GM23248 (cell line): Measurements from ENCODE around the gene CMTM7. TPM values are rescaled to one million over a fixed set of nuclear protein-coding genes. Genes with fewer than 3 reads are reported as not detected.
"Not testable (repeated sequence)": the region's sequence is repeated elsewhere in the genome, so short reads cannot be mapped to it uniquely, and the experiment has no call there.

ENCODE experiments used
- DNase-seq: peaks from one replicate; pipeline ENCODE4 v3.0.0-alpha.2; 2015
- H2AFZ ChIP-seq: fragments of 200-600 bp; sonication (generic); 2 replicates; pipeline ENCODE4 v1.6.1; 2016; ENCODE audit warnings: antibody characterized with exemption
- H3F3A ChIP-seq: fragments of 200-600 bp; sonication (generic); 2 replicates; pipeline ENCODE4 v1.6.1; 2016; ENCODE audit warnings: mild to moderate bottlenecking, antibody characterized with exemption, mixed run types; ENCODE audit not compliant: insufficient read depth
- H3K27ac ChIP-seq: fragments of 200-600 bp; sonication (generic); 2 replicates; pipeline ENCODE4 v1.5.1; 2016; ENCODE audit warnings: mild to moderate bottlenecking
- H3K27me3 ChIP-seq: fragments of 200-600 bp; sonication (generic); replicated peaks from 2 replicates; pipeline ENCODE4 v1.6.1; 2016; ENCODE audit warnings: mild to moderate bottlenecking; ENCODE audit not compliant: insufficient read depth
- H3K36me3 ChIP-seq: fragments of 200-600 bp; sonication (generic); 2 replicates; pipeline ENCODE4 v1.6.1; 2016; ENCODE audit warnings: low read depth, mild to moderate bottlenecking
- H3K4me1 ChIP-seq: fragments of 200-600 bp; sonication (generic); 2 replicates; pipeline ENCODE4 v1.6.1; 2016; ENCODE audit warnings: mild to moderate bottlenecking; ENCODE audit not compliant: insufficient read depth
- H3K4me2 ChIP-seq: fragments of 200-600 bp; sonication (generic); one replicate; pipeline ENCODE4 v1.6.1; 2016; ENCODE audit warnings: mild to moderate bottlenecking; ENCODE audit not compliant: unreplicated experiment
- H3K4me3 ChIP-seq: fragments of 200-600 bp; sonication (generic); 2 replicates; pipeline ENCODE4 v1.5.1; 2016; ENCODE audit warnings: mild to moderate bottlenecking
- H3K79me2 ChIP-seq: fragments of 200-600 bp; sonication (generic); 2 replicates; pipeline ENCODE4 v1.6.1; 2016; ENCODE audit warnings: mild to moderate bottlenecking; ENCODE audit not compliant: insufficient read depth
- H3K9ac ChIP-seq: fragments of 200-600 bp; sonication (generic); 2 replicates; pipeline ENCODE4 v1.6.1; 2016; ENCODE audit warnings: mild to moderate bottlenecking
- H3K9me2 ChIP-seq: fragments of 200-600 bp; sonication (generic); 2 replicates; pipeline ENCODE4 v1.6.1; 2016; ENCODE audit warnings: mixed run types, mild to moderate bottlenecking, moderate library complexity; ENCODE audit not compliant: insufficient read depth
- H3K9me3 ChIP-seq: fragments of 200-600 bp; sonication (generic); one replicate; pipeline ENCODE4 v1.6.1; 2017; ENCODE audit warnings: low read depth
- H4K20me1 ChIP-seq: fragments of 200-600 bp; sonication (generic); 2 replicates; pipeline ENCODE4 v1.6.0; 2016; ENCODE audit not compliant: insufficient read depth
- EZH2 ChIP-seq: fragments of 200-600 bp; sonication (generic); IDR thresholded peaks from 2 replicates; pipeline ENCODE4 v1.6.1; 2018; ENCODE audit warnings: antibody characterized with exemption, mild to moderate bottlenecking; ENCODE audit not compliant: insufficient read depth, poor library complexity, severe bottlenecking
- EZH2phosphoT487 ChIP-seq: fragments of 200-600 bp; sonication (generic); IDR thresholded peaks from 2 replicates; pipeline ENCODE4 v1.6.1; 2018; ENCODE audit warnings: antibody characterized with exemption, moderate library complexity, mild to moderate bottlenecking, low read depth; ENCODE audit not compliant: insufficient read depth
- WGBS, 2 experiments: methylation state at CpG; one replicate each; pipeline ENCODE4 v1.1.6; 2015 to 2017; ENCODE audit warnings: low lambda C conversion rate in 2 of 2, low coverage in 1 of 2; ENCODE audit errors: missing lambda C conversion rate in 2 of 2; 5-methylcytosine and 5-hydroxymethylcytosine counted together
- in situ Hi-C: fragments of 300-500 bp; cut with MboI; formaldehyde crosslinking; loops from 2 replicates; pipeline ENCODE4 v1.15.0; 2020
- polyA plus RNA-seq: library from polyadenylated mRNA; unstranded; fragments of >200 nt; fragmentation: Nextera tagmentation; extraction: Ambion mirVana; gene quantifications from 2 replicates; pipeline ENCODE4 v1.2.1, GENCODE V29; 2016
- total RNA-seq: library from RNA; depleted of rRNA; stranded (reverse); fragments of >200 nt; shearing (Covaris generic); gene quantifications from 2 replicates; pipeline ENCODE4 v1.2.3, GENCODE V29; 2014

CMTM7 gene
- total and polyA plus RNA-seq, 2 experiments from 2014 or later, result 6.3 to 23.0 TPM

- in situ Hi-C loops, result loop anchor here (5.0 kb wide), 1 partner anchor 90 kb away; no protein-coding TSS in a partner anchor
Observed at GRCh38 chr3:32467333-32468070, 75.8 kb downstream of the CMTM7 start.

GRCh38 chr3:32469151-32469874, 77.7 kb downstream of the CMTM7 start:
- 67 to 72% methylated on average over 7 of the region's 7 CpGs for WGBS, 2 experiments
- H3K4me3 ChIP-seq, result no peak overlapping the region
- in situ Hi-C loops, result loop anchor here (5.0 kb wide), 1 partner anchor 92 kb away; no protein-coding TSS in a partner anchor
- 0 out of 2 replicates have a peak, but pooled peaks cover 4% of the 10 kb centered on the region for H4K20me1 ChIP-seq
- H3K27ac ChIP-seq, result no peak overlapping the region
- peak; percentile 37 for DNase-seq
- no peaks in the 10 kb centered on the region for H3K9me3 ChIP-seq
- H3K9ac ChIP-seq, result no peak overlapping the region
- no peaks in the 10 kb centered on the region for H3K9me2 ChIP-seq
- H3K4me1 ChIP-seq, result peaks cover 16% of the 10 kb centered on the region
- no peaks in the 10 kb centered on the region for H3K27me3 ChIP-seq
- no peaks in the 10 kb centered on the region for H3K36me3 ChIP-seq
- no peak overlapping the region for H2AFZ ChIP-seq
- no peak for TF ChIP-seq EZH2
- no peak for TF ChIP-seq EZH2phosphoT487
- H3K79me2 ChIP-seq, result no peaks in the 10 kb centered on the region
- peaks cover 20% of the 10 kb centered on the region for H3F3A ChIP-seq
- H3K4me2 ChIP-seq, result no peak overlapping the region

More at GRCh38 chr3:32467333-32468070, 75.8 kb downstream of the CMTM7 start:
- peaks cover 16% of the 10 kb centered on the region for H3K4me1 ChIP-seq
- no peak overlapping the region for H3K27ac ChIP-seq
- peak; percentile 66 for DNase-seq
- H3K9ac ChIP-seq, result no peak overlapping the region
- H4K20me1 ChIP-seq, result 0 out of 2 replicates have a peak, but pooled peaks cover 4% of the 10 kb centered on the region
- H3K9me3 ChIP-seq, result no peaks in the 10 kb centered on the region
- H3K4me2 ChIP-seq, result no peak overlapping the region
- H3K4me3 ChIP-seq, result no peak overlapping the region
- H2AFZ ChIP-seq, result no peak overlapping the region
- H3K79me2 ChIP-seq, result no peaks in the 10 kb centered on the region
- no peaks in the 10 kb centered on the region for H3K27me3 ChIP-seq
- peaks cover 20% of the 10 kb centered on the region for H3F3A ChIP-seq
- TF ChIP-seq EZH2phosphoT487, result no peak
- TF ChIP-seq EZH2, result no peak
- WGBS, 2 experiments, result 48 to 51% methylated on average over 39 to 41 of the region's 41 CpGs
- no peaks in the 10 kb centered on the region for H3K9me2 ChIP-seq
- no peaks in the 10 kb centered on the region for H3K36me3 ChIP-seq

- Histone ChIP-seq H3K36me3 (no peaks in the 10 kb centered on the region), H3K9me3 (no peaks in the 10 kb centered on the region), H3K27me3 (no peaks in the 10 kb centered on the region), H3F3A (peaks cover 20% of the 10 kb centered on the region), H3K79me2 (no peaks in the 10 kb centered on the region), H3K27ac (no peak overlapping the region), H2AFZ (no peak overlapping the region), H4K20me1 (0 out of 2 replicates have a peak, but pooled peaks cover 4% of the 10 kb centered on the region), H3K4me3 (no peak overlapping the region), H3K9me2 (no peaks in the 10 kb centered on the region), H3K4me2 (peak overlapping the region; percentile 8), H3K9ac (no peak overlapping the region), H3K4me1 (peaks cover 16% of the 10 kb centered on the region)
- no peak for DNase-seq
- 93 to 96% methylated on average over 5 of the region's 5 CpGs for WGBS, 2 experiments
- in situ Hi-C loops, result loop anchor here (10.0 kb wide), 1 partner anchor 176 kb away; no protein-coding TSS in a partner anchor
- TF ChIP-seq EZH2phosphoT487 (no peak), EZH2 (no peak)
Observed at GRCh38 chr3:32470362-32470761, 78.7 kb downstream of the CMTM7 start.

GRCh38 chr3:32471246-32471645, 79.6 kb downstream of the CMTM7 start:
- Histone ChIP-seq H3K27me3 (no peaks in the 10 kb centered on the region), H3F3A (peaks cover 20% of the 10 kb centered on the region), H4K20me1 (0 out of 2 replicates have a peak, but pooled peaks cover 4% of the 10 kb centered on the region), H3K9me2 (no peaks in the 10 kb centered on the region), H3K9ac (no peak overlapping the region), H3K4me1 (peaks cover 16% of the 10 kb centered on the region), H3K4me3 (no peak overlapping the region), H2AFZ (no peak overlapping the region), H3K79me2 (0 out of 2 replicates have a peak, but pooled peaks cover 2% of the 10 kb centered on the region), H3K27ac (no peak overlapping the region), H3K36me3 (no peaks in the 10 kb centered on the region), H3K4me2 (no peak overlapping the region), H3K9me3 (no peaks in the 10 kb centered on the region)
- TF ChIP-seq EZH2phosphoT487 (no peak), EZH2 (no peak)
- in situ Hi-C loops, result loop anchor here (10.0 kb wide), 1 partner anchor 176 kb away; no protein-coding TSS in a partner anchor
- DNase-seq, result no peak
- 96% methylated on average over 3 of the region's 3 CpGs for WGBS, 2 experiments

- not testable (repeated sequence) for H3K9me3 ChIP-seq, H3K27ac ChIP-seq, H3K4me3 ChIP-seq, H3K36me3 ChIP-seq, H3K79me2 ChIP-seq, DNase-seq, H3K9ac ChIP-seq, H2AFZ ChIP-seq, H3K9me2 ChIP-seq, H3K4me2 ChIP-seq, H4K20me1 ChIP-seq, H3K27me3 ChIP-seq
- in situ Hi-C loops, result loop anchor here (10.0 kb wide), 1 partner anchor 177 kb away; no protein-coding TSS in a partner anchor
- WGBS, 2 experiments, result 92 to 93% methylated on average over 12 of the region's 12 CpGs
- peaks cover 20% of the 10 kb centered on the region for H3F3A ChIP-seq
- peaks cover 16% of the 10 kb centered on the region for H3K4me1 ChIP-seq
Observed at GRCh38 chr3:32472151-32472550, 80.5 kb downstream of the CMTM7 start.
